ENCODE results near the gene VIPAS39.

VIPAS39 gene

DNA sequence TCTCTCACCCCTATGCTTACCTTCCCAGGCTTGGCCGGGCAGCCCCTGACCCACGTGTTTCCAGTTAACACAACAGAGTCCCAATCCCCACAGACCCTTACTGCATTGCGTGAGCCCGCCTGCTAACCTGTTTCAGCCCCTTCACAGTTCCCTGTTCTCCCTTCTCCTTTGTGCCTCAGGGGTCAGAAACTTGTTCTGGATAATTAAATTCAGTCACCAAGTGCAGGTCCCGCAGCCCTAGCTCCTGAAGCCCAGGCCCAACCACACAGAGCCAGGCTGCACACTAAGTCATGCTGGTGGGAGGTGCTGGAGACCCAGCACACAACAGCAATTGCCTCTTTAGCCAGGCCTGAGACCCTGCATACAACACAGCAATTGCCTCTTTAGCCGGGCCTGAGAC, 31.6 kb upstream of the VIPAS39 start:
- H3K36me3 ChIP-seq (ENCODE audit: insufficient read depth, low read length), result no peaks in the 10 kb centered on the region
- no peaks in the 10 kb centered on the region for H3K9me2 ChIP-seq (replicated peaks; ENCODE audit: low read depth, low read length)
- H3K9ac ChIP-seq (ENCODE audit: low read depth, low read length, poor library complexity, severe bottlenecking), result no peak overlapping the region
- no peaks in the 10 kb centered on the region for H3K9me3 ChIP-seq (ENCODE audit: insufficient read depth, low read depth, low read length)
- no peaks in the 10 kb centered on the region for H3K27me3 ChIP-seq (ENCODE audit: insufficient read depth, low read length, poor library complexity, severe bottlenecking)
- H3K79me2 ChIP-seq (ENCODE audit: insufficient read depth, low read length), result no peaks in the 10 kb centered on the region
- no peak for TF ChIP-seq EZH2phosphoT487 (IDR thresholded peaks at IDR 0.05; ENCODE audit: borderline replicate concordance)
- TF ChIP-seq, protein P1, sequence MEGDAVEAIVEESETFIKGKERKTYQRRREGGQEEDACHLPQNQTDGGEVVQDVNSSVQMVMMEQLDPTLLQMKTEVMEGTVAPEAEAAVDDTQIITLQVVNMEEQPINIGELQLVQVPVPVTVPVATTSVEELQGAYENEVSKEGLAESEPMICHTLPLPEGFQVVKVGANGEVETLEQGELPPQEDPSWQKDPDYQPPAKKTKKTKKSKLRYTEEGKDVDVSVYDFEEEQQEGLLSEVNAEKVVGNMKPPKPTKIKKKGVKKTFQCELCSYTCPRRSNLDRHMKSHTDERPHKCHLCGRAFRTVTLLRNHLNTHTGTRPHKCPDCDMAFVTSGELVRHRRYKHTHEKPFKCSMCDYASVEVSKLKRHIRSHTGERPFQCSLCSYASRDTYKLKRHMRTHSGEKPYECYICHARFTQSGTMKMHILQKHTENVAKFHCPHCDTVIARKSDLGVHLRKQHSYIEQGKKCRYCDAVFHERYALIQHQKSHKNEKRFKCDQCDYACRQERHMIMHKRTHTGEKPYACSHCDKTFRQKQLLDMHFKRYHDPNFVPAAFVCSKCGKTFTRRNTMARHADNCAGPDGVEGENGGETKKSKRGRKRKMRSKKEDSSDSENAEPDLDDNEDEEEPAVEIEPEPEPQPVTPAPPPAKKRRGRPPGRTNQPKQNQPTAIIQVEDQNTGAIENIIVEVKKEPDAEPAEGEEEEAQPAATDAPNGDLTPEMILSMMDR (conservative IDR thresholded peaks at IDR 0.05; ENCODE audit: low read length), result no peak
- no peak overlapping the region for H3K4me3 ChIP-seq (ENCODE audit: low read length, poor library complexity, severe bottlenecking)
- H3F3A ChIP-seq (ENCODE audit: low read depth), result no peaks in the 10 kb centered on the region
- H3K4me1 ChIP-seq (ENCODE audit: insufficient read depth, low read length, poor library complexity, severe bottlenecking), result no peaks in the 10 kb centered on the region
- no peak overlapping the region for H3K4me2 ChIP-seq (ENCODE audit: low read depth, low read length, poor library complexity, severe bottlenecking)
- no peak overlapping the region for H2AFZ ChIP-seq (ENCODE audit: low read length)
- H4K20me1 ChIP-seq (ENCODE audit: insufficient read depth, low read length, poor library complexity, severe bottlenecking), result no peaks in the 10 kb centered on the region

DNA sequence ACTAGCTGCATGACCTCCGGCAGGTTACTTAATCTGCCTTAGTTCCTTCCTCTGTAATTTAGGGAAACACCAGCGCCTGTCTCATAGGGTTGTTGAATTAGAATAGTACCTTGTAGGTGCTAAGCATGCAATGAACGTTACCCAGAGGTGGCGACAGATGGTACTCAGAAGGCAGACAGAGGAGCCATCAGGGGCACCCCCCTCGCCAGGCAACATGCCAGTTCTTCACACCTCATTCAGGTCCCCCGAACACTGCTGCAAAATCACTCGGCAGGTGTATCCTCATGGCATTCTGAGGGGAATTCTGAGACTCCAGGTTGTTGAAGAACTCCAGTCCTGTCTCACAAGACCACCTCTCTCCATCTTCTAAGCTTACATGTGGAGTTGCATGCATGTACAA, 31.2 kb upstream of the VIPAS39 start:
- TF ChIP-seq, protein P1 (conservative IDR thresholded peaks at IDR 0.05; ENCODE audit: low read length), result no peak
- no peak for TF ChIP-seq EZH2phosphoT487 (IDR thresholded peaks at IDR 0.05; ENCODE audit: borderline replicate concordance)
- no peak overlapping the region for H3K4me2 ChIP-seq (ENCODE audit: low read depth, low read length, poor library complexity, severe bottlenecking)

DNA sequence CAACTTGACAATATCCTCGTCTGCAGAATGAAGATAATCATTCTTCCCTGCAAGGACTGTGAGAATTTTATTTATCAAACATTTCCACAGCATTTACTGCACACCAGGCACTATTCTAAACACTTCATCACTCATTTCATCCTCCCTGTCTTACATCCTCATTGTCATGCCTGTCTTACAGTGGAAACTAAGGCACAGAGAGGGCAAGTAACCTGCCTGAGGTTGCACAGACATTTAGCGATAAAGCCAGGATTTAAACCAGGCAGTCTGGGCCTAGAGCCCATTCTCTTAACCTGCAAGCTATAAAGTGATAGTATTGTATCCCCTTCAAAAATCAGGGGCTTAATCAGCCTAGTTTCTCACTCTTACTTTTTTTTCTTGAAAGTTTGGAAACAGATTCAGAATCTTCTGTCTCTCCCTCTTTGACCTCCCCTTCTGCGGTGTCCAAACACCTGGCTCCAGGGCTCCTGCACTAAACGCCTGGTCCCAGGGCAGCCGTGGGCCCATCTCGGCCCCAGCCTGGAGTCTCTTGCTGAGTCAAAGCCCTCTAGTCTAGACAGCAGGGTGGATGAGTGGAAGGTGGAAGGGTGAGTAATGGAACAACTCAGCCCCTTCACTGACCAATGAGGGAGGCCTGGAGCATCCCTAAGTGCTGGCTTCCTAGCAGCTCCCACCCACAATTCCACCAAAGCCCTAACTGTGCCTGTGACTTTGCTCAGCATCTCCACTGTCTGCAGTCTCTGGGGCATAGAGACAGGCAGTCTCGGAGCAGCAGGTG, 28.7 kb upstream of the VIPAS39 start:
- H3K27me3 ChIP-seq (ENCODE audit: insufficient read depth, low read length, poor library complexity, severe bottlenecking), result no peaks in the 10 kb centered on the region
- TF ChIP-seq, protein P1 (conservative IDR thresholded peaks at IDR 0.05; ENCODE audit: low read length), result no peak
- no peak for TF ChIP-seq EZH2phosphoT487 (IDR thresholded peaks at IDR 0.05; ENCODE audit: borderline replicate concordance)

More for the DNA sequence above, 31.2 kb upstream of the VIPAS39 start:
- Histone ChIP-seq H3K4me1 (ENCODE audit: insufficient read depth, low read length, poor library complexity, severe bottlenecking) (no peaks in the 10 kb centered on the region), H3F3A (ENCODE audit: low read depth) (no peaks in the 10 kb centered on the region), H3K27me3 (ENCODE audit: insufficient read depth, low read length, poor library complexity, severe bottlenecking) (no peaks in the 10 kb centered on the region), H2AFZ (ENCODE audit: low read length) (no peak overlapping the region), H3K36me3 (ENCODE audit: insufficient read depth, low read length) (no peaks in the 10 kb centered on the region), H4K20me1 (ENCODE audit: insufficient read depth, low read length, poor library complexity, severe bottlenecking) (no peaks in the 10 kb centered on the region), H3K4me3 (ENCODE audit: low read length, poor library complexity, severe bottlenecking) (no peak overlapping the region), H3K9ac (ENCODE audit: low read depth, low read length, poor library complexity, severe bottlenecking) (no peak overlapping the region), H3K9me3 (ENCODE audit: insufficient read depth, low read depth, low read length) (no peaks in the 10 kb centered on the region), H3K79me2 (ENCODE audit: insufficient read depth, low read length) (no peaks in the 10 kb centered on the region), H3K9me2 (replicated peaks; ENCODE audit: low read depth, low read length) (no peaks in the 10 kb centered on the region)

More for the DNA sequence above, 28.7 kb upstream of the VIPAS39 start:
- Histone ChIP-seq H3K9me2 (replicated peaks; ENCODE audit: low read depth, low read length) (no peaks in the 10 kb centered on the region), H3K4me2 (ENCODE audit: low read depth, low read length, poor library complexity, severe bottlenecking) (no peak overlapping the region), H3K79me2 (ENCODE audit: insufficient read depth, low read length) (no peaks in the 10 kb centered on the region), H3K9me3 (ENCODE audit: insufficient read depth, low read depth, low read length) (no peaks in the 10 kb centered on the region), H3K4me3 (ENCODE audit: low read length, poor library complexity, severe bottlenecking) (no peak overlapping the region), H2AFZ (ENCODE audit: low read length) (no peak overlapping the region), H3F3A (ENCODE audit: low read depth) (no peaks in the 10 kb centered on the region), H3K9ac (ENCODE audit: low read depth, low read length, poor library complexity, severe bottlenecking) (no peak overlapping the region), H4K20me1 (ENCODE audit: insufficient read depth, low read length, poor library complexity, severe bottlenecking) (no peaks in the 10 kb centered on the region), H3K36me3 (ENCODE audit: insufficient read depth, low read length) (no peaks in the 10 kb centered on the region), H3K4me1 (ENCODE audit: insufficient read depth, low read length, poor library complexity, severe bottlenecking) (no peaks in the 10 kb centered on the region)

All from Loucy (cell line).